DND-41 (cell line): ENCODE results near the gene PRSS33.

ENCODE experiments used
- ATAC-seq: fragments of 200-7000 bp; cut with Tn5 transposase; 3 replicates; pipeline ENCODE4 v1.9.1; 2021; ENCODE audit warnings: low read depth; ENCODE audit not compliant: insufficient read depth
- DNase-seq: peaks from one replicate; pipeline ENCODE4 v3.0.0-alpha.2; 2020
- H2AFZ ChIP-seq: 2 replicates; pipeline ENCODE4 v1.6.0; 2012; ENCODE audit warnings: low read depth, low read length
- H3K27ac ChIP-seq: 2 replicates; pipeline ENCODE4 v1.5.1; 2012; ENCODE audit warnings: low read length, inconsistent platforms
- H3K27me3 ChIP-seq: fragments of 200-600 bp; sonication (generic); 2 replicates; pipeline ENCODE4 v1.6.0; 2012; ENCODE audit warnings: low read length, mild to moderate bottlenecking, inconsistent platforms; ENCODE audit not compliant: insufficient read depth, poor library complexity
- H3K36me3 ChIP-seq: 2 replicates; pipeline ENCODE4 v1.5.1; 2012; ENCODE audit warnings: low read length, inconsistent platforms; ENCODE audit not compliant: insufficient read depth
- H3K4me1 ChIP-seq: 2 replicates; pipeline ENCODE4 v1.5.1; 2012; ENCODE audit warnings: mild to moderate bottlenecking, low read length; ENCODE audit not compliant: insufficient read depth
- H3K4me2 ChIP-seq: 2 replicates; pipeline ENCODE4 v1.6.0; 2012; ENCODE audit warnings: mild to moderate bottlenecking, moderate library complexity, low read length, inconsistent platforms; ENCODE audit not compliant: insufficient read depth
- H3K4me3 ChIP-seq, 2 experiments: fragments of 200-600 bp in 1 of 2; shearing (Covaris generic) in 1 of 2; 2 replicates each; pipeline ENCODE4 v1.5.1; 2012 to 2016; ENCODE audit warnings: inconsistent platforms in 2 of 2, low read length in 2 of 2, mild to moderate bottlenecking in 2 of 2, low read depth in 1 of 2, moderate library complexity in 1 of 2
- H3K79me2 ChIP-seq: 2 replicates; pipeline ENCODE4 v1.6.0; 2012; ENCODE audit warnings: low read length, inconsistent platforms; ENCODE audit not compliant: insufficient read depth
- H3K9ac ChIP-seq: 2 replicates; pipeline ENCODE4 v1.6.0; 2012; ENCODE audit warnings: low read depth, mild to moderate bottlenecking, inconsistent platforms, low read length, moderate library complexity
- H3K9me3 ChIP-seq: 2 replicates; pipeline ENCODE4 v1.5.1; 2012; ENCODE audit warnings: low read length, moderate library complexity, mild to moderate bottlenecking, inconsistent platforms; ENCODE audit not compliant: insufficient read depth, severe bottlenecking
- H4K20me1 ChIP-seq: 2 replicates; pipeline ENCODE4 v1.6.0; 2012; ENCODE audit warnings: low read length; ENCODE audit not compliant: insufficient read depth
- EZH2 ChIP-seq: IDR thresholded peaks from 3 replicates; pipeline ENCODE4 v1.6.1; 2012; ENCODE audit warnings: borderline replicate concordance, low read depth, mild to moderate bottlenecking, moderate library complexity, low read length, inconsistent platforms; ENCODE audit not compliant: severe bottlenecking
- TF ChIP-seq, protein P1 (sequence below): IDR thresholded peaks from 2 replicates; pipeline ENCODE4 v1.5.1; 2012; ENCODE audit warnings: borderline replicate concordance, low read length, moderate library complexity, mild to moderate bottlenecking; ENCODE audit not compliant: poor library complexity, severe bottlenecking; ENCODE audit errors: extremely low read depth

The PRSS33 gene

DNA sequence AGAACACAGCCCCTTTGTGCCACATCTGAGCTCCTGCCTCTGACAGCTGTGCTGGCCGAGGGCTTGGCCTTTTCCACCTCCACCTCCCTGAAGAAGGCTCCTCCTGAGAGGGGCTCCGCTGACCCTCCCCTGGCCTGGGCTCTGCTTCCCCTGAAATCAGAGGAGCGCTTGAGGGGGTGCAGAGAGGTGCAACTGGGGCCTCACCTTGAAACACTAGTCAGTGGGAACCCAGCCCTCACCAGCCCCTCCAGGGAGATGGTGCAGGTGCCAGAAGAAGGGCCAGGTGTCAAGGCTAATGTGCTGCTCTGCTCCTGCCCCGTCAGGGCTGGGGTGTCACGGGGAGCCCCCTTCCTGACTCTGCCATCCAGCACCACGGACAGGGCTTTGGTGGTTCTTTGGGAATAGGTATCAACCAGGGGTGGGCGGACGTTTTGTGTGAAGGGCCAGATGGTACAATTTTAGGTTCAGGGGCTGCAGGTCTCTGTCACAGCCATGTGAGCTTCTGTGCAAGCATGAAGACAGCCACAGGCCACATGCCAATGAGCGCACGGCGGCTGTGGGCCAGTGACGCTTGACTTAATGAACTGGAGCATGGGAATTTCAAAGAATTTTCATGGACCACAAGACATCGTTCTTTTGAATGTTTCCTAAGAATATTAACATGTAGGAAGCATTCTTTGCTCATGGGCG lies 40.6 kb upstream of the PRSS33 start:
- ATAC-seq (no peak), DNase-seq (no peak)
- no peaks in the 10 kb centered on the region for H3K9me3 ChIP-seq
- TF ChIP-seq EZH2: no peak
- TF ChIP-seq, protein P1, sequence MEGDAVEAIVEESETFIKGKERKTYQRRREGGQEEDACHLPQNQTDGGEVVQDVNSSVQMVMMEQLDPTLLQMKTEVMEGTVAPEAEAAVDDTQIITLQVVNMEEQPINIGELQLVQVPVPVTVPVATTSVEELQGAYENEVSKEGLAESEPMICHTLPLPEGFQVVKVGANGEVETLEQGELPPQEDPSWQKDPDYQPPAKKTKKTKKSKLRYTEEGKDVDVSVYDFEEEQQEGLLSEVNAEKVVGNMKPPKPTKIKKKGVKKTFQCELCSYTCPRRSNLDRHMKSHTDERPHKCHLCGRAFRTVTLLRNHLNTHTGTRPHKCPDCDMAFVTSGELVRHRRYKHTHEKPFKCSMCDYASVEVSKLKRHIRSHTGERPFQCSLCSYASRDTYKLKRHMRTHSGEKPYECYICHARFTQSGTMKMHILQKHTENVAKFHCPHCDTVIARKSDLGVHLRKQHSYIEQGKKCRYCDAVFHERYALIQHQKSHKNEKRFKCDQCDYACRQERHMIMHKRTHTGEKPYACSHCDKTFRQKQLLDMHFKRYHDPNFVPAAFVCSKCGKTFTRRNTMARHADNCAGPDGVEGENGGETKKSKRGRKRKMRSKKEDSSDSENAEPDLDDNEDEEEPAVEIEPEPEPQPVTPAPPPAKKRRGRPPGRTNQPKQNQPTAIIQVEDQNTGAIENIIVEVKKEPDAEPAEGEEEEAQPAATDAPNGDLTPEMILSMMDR: no peak
- H3K36me3 ChIP-seq: no peaks in the 10 kb centered on the region
- H2AFZ ChIP-seq: no peak overlapping the region
- H3K4me1 ChIP-seq: no peaks in the 10 kb centered on the region
- H3K9ac ChIP-seq: no peak overlapping the region
- no peak overlapping the region for H3K4me3 ChIP-seq
- peaks cover 2% of the 10 kb centered on the region for H3K27me3 ChIP-seq
- no peaks in the 10 kb centered on the region; the same call in 1 of the 2 replicates for H4K20me1 ChIP-seq
- H3K4me2 ChIP-seq: no peak overlapping the region
- H3K79me2 ChIP-seq: no peaks in the 10 kb centered on the region
- H3K27ac ChIP-seq: no peak overlapping the region

DNA sequence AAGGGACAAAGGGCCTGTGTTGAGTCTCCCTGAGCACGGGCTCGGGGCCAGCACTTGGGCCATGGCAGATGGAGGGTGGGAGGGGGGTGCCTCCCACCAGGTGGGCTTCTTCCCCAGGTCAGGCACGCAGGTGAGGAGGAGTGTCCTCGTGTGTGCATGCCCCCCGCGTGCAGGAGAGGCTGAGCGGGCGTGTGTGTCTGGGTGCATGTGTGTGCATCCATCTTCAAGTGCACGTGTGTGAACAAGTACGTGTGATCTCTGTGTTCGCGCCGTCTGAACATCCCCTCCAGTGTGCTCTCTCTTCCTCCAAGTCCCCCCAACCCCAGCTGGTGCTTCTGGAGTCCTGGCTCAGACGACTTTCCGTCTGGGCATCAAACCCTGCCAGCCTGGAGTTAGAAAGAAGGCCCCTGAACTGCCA lies 40.0 kb upstream of the PRSS33 start:
- no peak overlapping the region for H3K27ac ChIP-seq
- ATAC-seq: no peak
- peaks cover 2% of the 10 kb centered on the region for H3K27me3 ChIP-seq

GRCh38 chr16:2826591-2827373 lies 39.4 kb upstream of the PRSS33 start:
- Histone ChIP-seq H4K20me1 (no peaks in the 10 kb centered on the region; the same call in 1 of the 2 replicates), H2AFZ (no peak overlapping the region), H3K4me3 (no peak overlapping the region), H3K27ac (no peak overlapping the region), H3K36me3 (no peaks in the 10 kb centered on the region), H3K27me3 (peaks cover 2% of the 10 kb centered on the region), H3K79me2 (no peaks in the 10 kb centered on the region), H3K9me3 (no peaks in the 10 kb centered on the region), H3K4me1 (no peaks in the 10 kb centered on the region), H3K9ac (no peak overlapping the region), H3K4me2 (no peak overlapping the region)
- no peak for DNase-seq
- TF ChIP-seq EZH2: no peak
- TF ChIP-seq, protein P1: no peak
- no peak for ATAC-seq

More for the DNA sequence above, 40.0 kb upstream of the PRSS33 start:
- Histone ChIP-seq H2AFZ (no peak overlapping the region), H3K4me2 (no peak overlapping the region), H3K36me3 (no peaks in the 10 kb centered on the region), H3K9ac (no peak overlapping the region), H3K9me3 (no peaks in the 10 kb centered on the region), H3K4me1 (no peaks in the 10 kb centered on the region), H3K4me3 (no peak overlapping the region), H4K20me1 (no peaks in the 10 kb centered on the region; the same call in 1 of the 2 replicates), H3K79me2 (no peaks in the 10 kb centered on the region)
- TF ChIP-seq EZH2: no peak
- TF ChIP-seq, protein P1: no peak
- DNase-seq: no peak
